Measurements from ENCODE around the gene ALG2. TPM values are rescaled to one million over a fixed set of nuclear protein-coding genes. Genes with fewer than 3 reads are reported as not detected.

Gene ALG2
- total RNA-seq, 1 experiment from 2014 or later: 30.1 TPM

GRCh38 chr9:99210572-99210971 is 11.2 kb downstream of the ALG2 start:
- no peaks in the 10 kb centered on the region for H3K27me3 ChIP-seq (replicated peaks; ENCODE audit: insufficient read depth, low read depth, low read length, poor library complexity)
- H3K9me3 ChIP-seq (ENCODE audit: low read depth, low read length, poor library complexity, severe bottlenecking): no peaks in the 10 kb centered on the region
- CTCF ChIA-PET: interaction anchor here (0.7 kb wide), 1 partner anchor 75 kb away, joined by 7 read pairs; no protein-coding TSS in a partner anchor
- no TSS peak for BruUV-seq (replicated peaks)
- intact Hi-C loops (cut with micrococcal nuclease; ENCODE audit: unreplicated experiment): no loop called here
- no peak overlapping the region for H3K27ac ChIP-seq (ENCODE audit: low read depth, low read length, poor library complexity, severe bottlenecking)
- TF ChIP-seq EZH2 (IDR thresholded peaks at IDR 0.05; ENCODE audit: borderline replicate concordance, low read depth, low read length, poor library complexity, severe bottlenecking): no peak
- TF ChIP-seq, protein P1, sequence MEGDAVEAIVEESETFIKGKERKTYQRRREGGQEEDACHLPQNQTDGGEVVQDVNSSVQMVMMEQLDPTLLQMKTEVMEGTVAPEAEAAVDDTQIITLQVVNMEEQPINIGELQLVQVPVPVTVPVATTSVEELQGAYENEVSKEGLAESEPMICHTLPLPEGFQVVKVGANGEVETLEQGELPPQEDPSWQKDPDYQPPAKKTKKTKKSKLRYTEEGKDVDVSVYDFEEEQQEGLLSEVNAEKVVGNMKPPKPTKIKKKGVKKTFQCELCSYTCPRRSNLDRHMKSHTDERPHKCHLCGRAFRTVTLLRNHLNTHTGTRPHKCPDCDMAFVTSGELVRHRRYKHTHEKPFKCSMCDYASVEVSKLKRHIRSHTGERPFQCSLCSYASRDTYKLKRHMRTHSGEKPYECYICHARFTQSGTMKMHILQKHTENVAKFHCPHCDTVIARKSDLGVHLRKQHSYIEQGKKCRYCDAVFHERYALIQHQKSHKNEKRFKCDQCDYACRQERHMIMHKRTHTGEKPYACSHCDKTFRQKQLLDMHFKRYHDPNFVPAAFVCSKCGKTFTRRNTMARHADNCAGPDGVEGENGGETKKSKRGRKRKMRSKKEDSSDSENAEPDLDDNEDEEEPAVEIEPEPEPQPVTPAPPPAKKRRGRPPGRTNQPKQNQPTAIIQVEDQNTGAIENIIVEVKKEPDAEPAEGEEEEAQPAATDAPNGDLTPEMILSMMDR (conservative IDR thresholded peaks at IDR 0.05; ENCODE audit: low read depth, low read length): no peak
- no peak for DNase-seq (ENCODE audit: low spot score)
- POLR2A ChIA-PET (ENCODE audit: low non-redundant PET): no interaction called here
- H3K36me3 ChIP-seq (ENCODE audit: insufficient read depth, low read length, poor library complexity, severe bottlenecking): no peaks in the 10 kb centered on the region
- H3K4me1 ChIP-seq (ENCODE audit: insufficient read depth, low read length, poor library complexity, severe bottlenecking): no peaks in the 10 kb centered on the region
- no peak overlapping the region for H3K4me3 ChIP-seq (ENCODE audit: low read depth, low read length, poor library complexity, severe bottlenecking)

DNA sequence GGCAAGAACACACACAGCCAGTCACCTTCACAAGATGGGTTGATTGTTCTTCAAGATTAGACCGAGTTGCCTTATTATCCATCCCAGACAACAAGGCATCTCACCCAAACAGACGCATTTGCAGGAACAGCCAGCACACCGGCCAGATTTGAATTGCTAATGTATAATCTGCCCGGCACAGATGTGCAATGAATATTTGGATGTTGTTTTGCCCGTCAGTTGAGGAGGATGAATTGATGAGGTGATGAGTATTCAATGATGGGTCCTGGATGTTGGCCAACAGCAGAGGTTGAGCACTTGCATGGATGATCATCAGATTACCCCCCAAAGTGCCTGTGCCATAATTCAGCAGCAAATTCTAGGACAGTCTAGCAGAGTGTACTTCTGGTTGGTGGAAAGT is 20.1 kb downstream of the ALG2 start:
- no peak for TF ChIP-seq EZH2 (IDR thresholded peaks at IDR 0.05; ENCODE audit: borderline replicate concordance, low read depth, low read length, poor library complexity, severe bottlenecking)
- TF ChIP-seq, protein P1 (conservative IDR thresholded peaks at IDR 0.05; ENCODE audit: low read depth, low read length): no peak
- no peak for DNase-seq (ENCODE audit: low spot score)
- no peaks in the 10 kb centered on the region for H3K4me1 ChIP-seq (ENCODE audit: insufficient read depth, low read length, poor library complexity, severe bottlenecking)
- H3K27ac ChIP-seq (ENCODE audit: low read depth, low read length, poor library complexity, severe bottlenecking): no peak overlapping the region
- intact Hi-C loops (cut with micrococcal nuclease; ENCODE audit: unreplicated experiment): no loop called here
- ChIA-PET CTCF (no interaction called here), POLR2A (ENCODE audit: low non-redundant PET) (no interaction called here)
- H3K36me3 ChIP-seq (ENCODE audit: insufficient read depth, low read length, poor library complexity, severe bottlenecking): no peaks in the 10 kb centered on the region
- H3K9me3 ChIP-seq (ENCODE audit: low read depth, low read length, poor library complexity, severe bottlenecking): no peaks in the 10 kb centered on the region
- no peak overlapping the region for H3K4me3 ChIP-seq (ENCODE audit: low read depth, low read length, poor library complexity, severe bottlenecking)
- H3K27me3 ChIP-seq (replicated peaks; ENCODE audit: insufficient read depth, low read depth, low read length, poor library complexity): no peaks in the 10 kb centered on the region
- BruUV-seq (replicated peaks): no TSS peak

DNA sequence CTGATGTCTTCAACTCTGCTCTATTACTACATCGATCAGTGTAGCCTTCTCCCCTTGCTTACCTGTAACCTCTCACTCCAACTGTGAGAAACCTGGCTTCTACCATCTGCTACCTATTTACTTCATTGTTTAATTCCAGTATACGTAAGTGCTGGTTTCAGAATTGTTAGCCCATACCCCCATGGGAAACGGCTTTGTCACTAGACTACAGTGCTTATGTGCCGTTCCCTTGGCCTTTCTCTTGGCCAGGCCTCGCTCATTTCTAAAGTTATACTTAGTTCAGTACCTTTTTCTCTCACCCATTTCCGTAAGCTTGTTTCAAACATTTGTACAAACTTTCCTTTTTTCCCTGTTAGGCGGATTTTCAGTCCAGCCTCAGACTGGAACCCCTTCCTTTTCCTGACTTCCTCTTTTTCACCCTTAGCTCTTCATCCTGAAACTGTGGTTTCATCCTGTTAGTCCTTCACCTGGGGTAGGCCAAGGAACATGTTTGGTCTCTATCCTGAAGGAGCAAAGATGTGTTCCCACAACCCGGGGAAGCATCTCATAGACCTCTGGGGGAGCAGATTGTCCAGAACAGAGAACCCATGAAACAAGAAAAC is 21.7 kb downstream of the ALG2 start:
- DNase-seq (ENCODE audit: low spot score): no peak
- CTCF ChIA-PET: no interaction called here
- no peak overlapping the region for H3K4me3 ChIP-seq (ENCODE audit: low read depth, low read length, poor library complexity, severe bottlenecking)
- POLR2A ChIA-PET (ENCODE audit: low non-redundant PET): no interaction called here
- H3K27me3 ChIP-seq (replicated peaks; ENCODE audit: insufficient read depth, low read depth, low read length, poor library complexity): no peaks in the 10 kb centered on the region
- H3K9me3 ChIP-seq (ENCODE audit: low read depth, low read length, poor library complexity, severe bottlenecking): no peaks in the 10 kb centered on the region
- H3K27ac ChIP-seq (ENCODE audit: low read depth, low read length, poor library complexity, severe bottlenecking): no peak overlapping the region
- no peak for TF ChIP-seq EZH2 (IDR thresholded peaks at IDR 0.05; ENCODE audit: borderline replicate concordance, low read depth, low read length, poor library complexity, severe bottlenecking)
- TF ChIP-seq, protein P1 (conservative IDR thresholded peaks at IDR 0.05; ENCODE audit: low read depth, low read length): no peak
- BruUV-seq (replicated peaks): no TSS peak
- intact Hi-C loops (cut with micrococcal nuclease; ENCODE audit: unreplicated experiment): no loop called here
- H3K4me1 ChIP-seq (ENCODE audit: insufficient read depth, low read length, poor library complexity, severe bottlenecking): no peaks in the 10 kb centered on the region
- no peaks in the 10 kb centered on the region for H3K36me3 ChIP-seq (ENCODE audit: insufficient read depth, low read length, poor library complexity, severe bottlenecking)
